ENCODE data around the gene CPNE6.

Gene CPNE6

GRCh38 chr14:24058951-24059475 lies 12.3 kb upstream of the CPNE6 start:
- Mint-ChIP-seq H3K27ac (no peak overlapping the region), H3K36me3 (ENCODE audit: low read depth) (no peaks in the 10 kb centered on the region), H3K4me1 (peaks cover 22% of the 10 kb centered on the region), H3K9me3 (no peaks in the 10 kb centered on the region), H3K4me3 (no peak overlapping the region), H3K27me3 (ENCODE audit: low read depth, poor library complexity) (peaks cover 12% of the 10 kb centered on the region)
- DNase-seq: no peak
- no peak for TF ChIP-seq CTCF (IDR thresholded peaks at IDR 0.05)

GRCh38 chr14:24059841-24060388 lies 11.4 kb upstream of the CPNE6 start:
- Mint-ChIP-seq H3K4me3 (no peak overlapping the region), H3K27me3 (ENCODE audit: low read depth, poor library complexity) (peaks cover 6% of the 10 kb centered on the region), H3K27ac (no peak overlapping the region), H3K36me3 (ENCODE audit: low read depth) (no peaks in the 10 kb centered on the region), H3K9me3 (no peaks in the 10 kb centered on the region), H3K4me1 (peaks cover 26% of the 10 kb centered on the region)
- no peak for TF ChIP-seq CTCF (IDR thresholded peaks at IDR 0.05)
- no peak for DNase-seq

DNA sequence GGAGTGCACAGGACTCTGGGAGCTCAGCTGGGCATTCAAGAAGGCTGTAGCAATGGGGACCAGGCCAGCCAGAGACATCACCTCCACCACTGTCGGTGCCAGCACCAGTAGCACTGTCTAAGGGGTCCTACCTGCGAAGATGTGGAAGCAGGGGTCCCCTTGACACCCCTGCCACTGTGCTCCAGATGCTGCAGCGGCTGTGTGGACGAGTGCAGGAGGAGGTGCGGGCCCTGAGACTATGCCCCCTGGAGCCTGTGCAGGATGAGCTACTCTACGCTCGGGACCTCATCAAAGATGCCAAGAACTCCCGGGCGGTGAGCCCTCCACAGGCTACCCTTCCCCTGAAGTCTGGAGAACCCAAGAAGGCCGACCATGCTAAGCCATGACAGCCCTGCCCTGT lies 10.9 kb upstream of the CPNE6 start:
- Mint-ChIP-seq H3K27ac (no peak overlapping the region), H3K4me1 (peaks cover 26% of the 10 kb centered on the region), H3K4me3 (no peak overlapping the region), H3K27me3 (ENCODE audit: low read depth, poor library complexity) (peaks cover 6% of the 10 kb centered on the region), H3K36me3 (ENCODE audit: low read depth) (no peaks in the 10 kb centered on the region), H3K9me3 (no peaks in the 10 kb centered on the region)
- no peak for TF ChIP-seq CTCF (IDR thresholded peaks at IDR 0.05)
- DNase-seq: no peak

GRCh38 chr14:24060984-24061913 lies 10.1 kb upstream of the CPNE6 start:
- Mint-ChIP-seq H3K27ac (no peak overlapping the region), H3K36me3 (ENCODE audit: low read depth) (no peaks in the 10 kb centered on the region), H3K4me3 (no peak overlapping the region), H3K27me3 (ENCODE audit: low read depth, poor library complexity) (peaks cover 6% of the 10 kb centered on the region), H3K4me1 (peaks cover 28% of the 10 kb centered on the region), H3K9me3 (no peaks in the 10 kb centered on the region)
- DNase-seq: no peak
- no peak for TF ChIP-seq CTCF (IDR thresholded peaks at IDR 0.05)

- H3K27me3 Mint-ChIP-seq (ENCODE audit: low read depth, poor library complexity): peaks cover 4% of the 10 kb centered on the region
- no peaks in the 10 kb centered on the region for H3K9me3 Mint-ChIP-seq
- H3K4me1 Mint-ChIP-seq: peaks cover 36% of the 10 kb centered on the region
- no peak overlapping the region for H3K27ac Mint-ChIP-seq
- H3K4me3 Mint-ChIP-seq: no peak overlapping the region
- TF ChIP-seq CTCF (IDR thresholded peaks at IDR 0.05): no peak
- H3K36me3 Mint-ChIP-seq (ENCODE audit: low read depth): no peaks in the 10 kb centered on the region
- no peak for DNase-seq
Observed at GRCh38 chr14:24062216-24062980, 9.0 kb upstream of the CPNE6 start.
